ENCODE data around the gene DOCK2.

- TF ChIP-seq CTCF (tag by site-specific recombination; IDR thresholded peaks at IDR 0.05) (no peak), PATZ1 (tag by site-specific recombination; IDR thresholded peaks at IDR 0.05) (no peak), REPIN1 (tag by site-specific recombination; IDR thresholded peaks at IDR 0.05; ENCODE audit: low read depth) (no peak), ZNF768 (tag by site-specific recombination; IDR thresholded peaks at IDR 0.05) (no peak), WT1 (tag by site-specific recombination; IDR thresholded peaks at IDR 0.05) (no peak), ZNF555 (tag by site-specific recombination; conservative IDR thresholded peaks at IDR 0.05) (no peak), TCF7L2 (IDR thresholded peaks at IDR 0.05; ENCODE audit: borderline replicate concordance, low read depth, low read length) (no peak), ZNF324 (tag by site-specific recombination; IDR thresholded peaks at IDR 0.05) (no peak), RBAK (tag by site-specific recombination; IDR thresholded peaks at IDR 0.05) (no peak), BCL11A (tag by site-specific recombination; IDR thresholded peaks at IDR 0.05; ENCODE audit: low read depth) (no peak), YY1 (tag by site-specific recombination; IDR thresholded peaks at IDR 0.05) (no peak), GLIS1 (tag by site-specific recombination; IDR thresholded peaks at IDR 0.05) (no peak), ZNF639 (tag by site-specific recombination; IDR thresholded peaks at IDR 0.05) (no peak), ZFP41 (tag by site-specific recombination; IDR thresholded peaks at IDR 0.05; ENCODE audit: borderline replicate concordance) (no peak)
Measured at GRCh38 chr5:169812786-169813185, 175.7 kb downstream of the DOCK2 start.

Data from HEK293 (cell line).